Stimulated activated memory B cell treated with anti-CD40 and anti-IgM and Interleukin-4, amounts not matched to agents 10 μg/mL and 1 μg/mL and 100 μg/mL, for 72 hours (primary cell): Measurements from ENCODE around the gene TES.
"Not testable (repeated sequence)": the region's sequence is repeated elsewhere in the genome, so short reads cannot be mapped to it uniquely, and the experiment has no call there.

Experiments
- ATAC-seq: fragments of 150-1000 bp; cut with Tn5 transposase; 2 replicates; pipeline ENCODE4 v1.10.0; 2021
- H3K27ac Mint-ChIP-seq: one replicate; pipeline ENCODE4 v1.8.0; 2022; ENCODE audit warnings: mild to moderate bottlenecking, mixed read lengths
- H3K27me3 Mint-ChIP-seq: one replicate; pipeline ENCODE4 v1.8.0; 2022; ENCODE audit warnings: mixed read lengths
- H3K36me3 Mint-ChIP-seq: one replicate; pipeline ENCODE4 v1.8.0; 2022; ENCODE audit warnings: mixed read lengths
- H3K4me1 Mint-ChIP-seq: one replicate; pipeline ENCODE4 v1.8.0; 2022; ENCODE audit warnings: mixed read lengths
- H3K4me3 Mint-ChIP-seq: one replicate; pipeline ENCODE4 v1.8.0; 2022; ENCODE audit warnings: mild to moderate bottlenecking, moderate library complexity, mixed read lengths
- H3K9me3 Mint-ChIP-seq: one replicate; pipeline ENCODE4 v1.8.0; 2022; ENCODE audit warnings: mixed read lengths

Gene TES

GRCh38 chr7:116295903-116296302, 85.6 kb downstream of the TES start:
- not testable (repeated sequence) for H3K4me1 Mint-ChIP-seq, ATAC-seq, H3K4me3 Mint-ChIP-seq, H3K27ac Mint-ChIP-seq
- H3K9me3 Mint-ChIP-seq, result peaks cover 30% of the 10 kb centered on the region
- peaks cover 13% of the 10 kb centered on the region for H3K36me3 Mint-ChIP-seq
- peaks cover 48% of the 10 kb centered on the region for H3K27me3 Mint-ChIP-seq

GRCh38 chr7:116298055-116298454, 87.7 kb downstream of the TES start:
- Mint-ChIP-seq H3K36me3 (peaks cover under 1% of the 10 kb centered on the region), H3K27me3 (peaks cover 29% of the 10 kb centered on the region), H3K9me3 (peaks cover 22% of the 10 kb centered on the region), H3K4me1 (no peaks in the 10 kb centered on the region), H3K27ac (no peak overlapping the region), H3K4me3 (no peak overlapping the region)
- ATAC-seq, result no peak

GRCh38 chr7:116298576-116298975, 88.2 kb downstream of the TES start:
- Mint-ChIP-seq H3K9me3 (peaks cover 21% of the 10 kb centered on the region), H3K4me1 (no peaks in the 10 kb centered on the region), H3K4me3 (no peak overlapping the region), H3K27ac (no peak overlapping the region), H3K36me3 (no peaks in the 10 kb centered on the region), H3K27me3 (peaks cover 23% of the 10 kb centered on the region)
- no peak for ATAC-seq

GRCh38 chr7:116305485-116306408, 95.4 kb downstream of the TES start:
- no peak for ATAC-seq
- Mint-ChIP-seq H3K27me3 (no peaks in the 10 kb centered on the region), H3K4me3 (no peak overlapping the region), H3K36me3 (no peaks in the 10 kb centered on the region), H3K27ac (no peak overlapping the region), H3K9me3 (no peaks in the 10 kb centered on the region), H3K4me1 (no peaks in the 10 kb centered on the region)

- H3K9me3 Mint-ChIP-seq, result no peaks in the 10 kb centered on the region
- H3K4me1 Mint-ChIP-seq, result no peaks in the 10 kb centered on the region
- ATAC-seq, result no peak
- no peak overlapping the region for H3K4me3 Mint-ChIP-seq
- no peaks in the 10 kb centered on the region for H3K36me3 Mint-ChIP-seq
- no peaks in the 10 kb centered on the region for H3K27me3 Mint-ChIP-seq
- no peak overlapping the region for H3K27ac Mint-ChIP-seq
These were observed 96.2 kb downstream of the TES start for GRCh38 chr7:116306409-116307048.

- Mint-ChIP-seq H3K27me3 (no peaks in the 10 kb centered on the region), H3K4me1 (no peaks in the 10 kb centered on the region), H3K4me3 (no peak overlapping the region), H3K36me3 (no peaks in the 10 kb centered on the region), H3K27ac (no peak overlapping the region), H3K9me3 (no peaks in the 10 kb centered on the region)
- no peak for ATAC-seq
These were observed 96.9 kb downstream of the TES start for GRCh38 chr7:116307253-116307652.
